GM20000 (cell line): ENCODE data around the gene CDHR1.
A peak's percentile ranks its signal among the peaks of the same experiment; 100 is the strongest.

Source experiments
- DNase-seq: peaks from one replicate; pipeline ENCODE4 v3.0.0; 2012; ENCODE audit warnings: low spot score
- TF ChIP-seq, protein P1 (sequence below): IDR thresholded peaks from 2 replicates; pipeline ENCODE4 v1.5.1; 2012; ENCODE audit warnings: mild to moderate bottlenecking, control low read depth; ENCODE audit errors: extremely low read depth, missing control alignments

Gene CDHR1

DNA sequence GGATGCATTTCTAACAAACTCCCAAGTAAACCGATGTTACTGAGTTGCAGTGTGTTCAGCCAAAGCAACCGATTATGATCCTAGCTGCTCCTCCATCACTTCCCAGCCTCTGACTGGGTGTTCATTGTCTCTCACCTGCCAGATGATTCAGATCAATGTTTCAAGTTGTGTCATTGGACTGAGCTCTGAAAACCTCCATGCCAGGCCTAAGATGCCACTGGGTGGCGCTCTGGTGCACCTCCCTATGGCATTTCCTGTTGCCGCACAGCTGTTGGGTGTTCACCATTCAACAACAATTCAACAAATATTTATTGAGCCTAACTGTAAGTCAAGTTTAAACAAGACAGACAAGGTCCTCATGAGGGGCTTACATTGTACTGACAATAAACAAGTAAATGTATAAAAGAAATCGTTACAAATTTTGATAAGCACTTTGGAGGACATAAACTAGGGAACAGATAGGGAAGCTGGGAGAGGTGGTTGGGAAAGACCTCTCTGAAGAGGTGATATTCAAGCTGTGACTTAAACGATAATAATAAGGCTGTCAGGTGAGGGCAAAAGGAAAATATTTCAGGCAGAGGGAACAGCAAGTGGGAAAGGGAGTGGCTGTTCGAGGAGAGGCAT lies 73.3 kb downstream of the CDHR1 start:
- peak; percentile 54 for DNase-seq
- TF ChIP-seq, protein P1, sequence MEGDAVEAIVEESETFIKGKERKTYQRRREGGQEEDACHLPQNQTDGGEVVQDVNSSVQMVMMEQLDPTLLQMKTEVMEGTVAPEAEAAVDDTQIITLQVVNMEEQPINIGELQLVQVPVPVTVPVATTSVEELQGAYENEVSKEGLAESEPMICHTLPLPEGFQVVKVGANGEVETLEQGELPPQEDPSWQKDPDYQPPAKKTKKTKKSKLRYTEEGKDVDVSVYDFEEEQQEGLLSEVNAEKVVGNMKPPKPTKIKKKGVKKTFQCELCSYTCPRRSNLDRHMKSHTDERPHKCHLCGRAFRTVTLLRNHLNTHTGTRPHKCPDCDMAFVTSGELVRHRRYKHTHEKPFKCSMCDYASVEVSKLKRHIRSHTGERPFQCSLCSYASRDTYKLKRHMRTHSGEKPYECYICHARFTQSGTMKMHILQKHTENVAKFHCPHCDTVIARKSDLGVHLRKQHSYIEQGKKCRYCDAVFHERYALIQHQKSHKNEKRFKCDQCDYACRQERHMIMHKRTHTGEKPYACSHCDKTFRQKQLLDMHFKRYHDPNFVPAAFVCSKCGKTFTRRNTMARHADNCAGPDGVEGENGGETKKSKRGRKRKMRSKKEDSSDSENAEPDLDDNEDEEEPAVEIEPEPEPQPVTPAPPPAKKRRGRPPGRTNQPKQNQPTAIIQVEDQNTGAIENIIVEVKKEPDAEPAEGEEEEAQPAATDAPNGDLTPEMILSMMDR = peak; percentile 13

DNA sequence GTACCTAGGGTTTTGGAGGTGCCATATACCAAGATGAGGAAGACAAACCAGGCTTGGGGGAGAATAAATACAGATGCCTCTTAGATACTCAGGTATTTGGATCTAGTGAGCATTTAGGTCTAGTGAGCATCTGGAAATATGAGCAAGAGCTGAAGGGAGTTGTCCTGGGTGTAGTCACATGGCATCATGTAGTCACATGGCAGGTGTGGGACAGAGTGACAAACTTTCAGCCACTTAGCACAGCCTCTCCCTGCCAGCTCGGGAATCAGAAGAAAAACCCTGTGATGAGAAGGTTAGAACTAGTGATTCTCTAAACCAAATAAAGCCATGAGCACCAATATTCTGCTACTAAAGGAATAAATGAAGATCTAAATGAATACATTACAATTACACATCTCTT lies 74.8 kb downstream of the CDHR1 start:
- DNase-seq = no peak
- TF ChIP-seq, protein P1 = no peak
